Measurements from ENCODE around the gene HIVEP3.

HIVEP3 gene

DNA sequence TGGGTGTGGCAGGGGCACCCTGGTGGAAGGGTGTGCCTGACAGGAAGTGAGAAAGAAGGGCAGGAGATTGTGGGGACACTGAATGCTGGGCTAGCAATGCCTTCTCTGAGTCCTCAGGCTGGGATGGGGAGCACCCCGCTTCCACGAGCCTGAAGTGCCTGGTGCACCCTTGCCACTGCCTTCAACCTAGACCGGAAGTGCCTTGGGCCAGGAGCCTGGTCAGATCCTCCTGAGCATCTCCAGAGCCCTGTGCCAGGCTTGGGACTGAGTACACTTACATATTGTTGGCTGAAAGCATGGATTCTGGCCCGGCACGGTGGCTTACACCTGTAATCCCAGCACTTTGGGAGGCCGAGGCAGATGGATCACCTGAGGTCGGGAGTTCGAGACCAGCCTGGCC is 228.4 kb downstream of the HIVEP3 start:
- TF ChIP-seq, protein P1, sequence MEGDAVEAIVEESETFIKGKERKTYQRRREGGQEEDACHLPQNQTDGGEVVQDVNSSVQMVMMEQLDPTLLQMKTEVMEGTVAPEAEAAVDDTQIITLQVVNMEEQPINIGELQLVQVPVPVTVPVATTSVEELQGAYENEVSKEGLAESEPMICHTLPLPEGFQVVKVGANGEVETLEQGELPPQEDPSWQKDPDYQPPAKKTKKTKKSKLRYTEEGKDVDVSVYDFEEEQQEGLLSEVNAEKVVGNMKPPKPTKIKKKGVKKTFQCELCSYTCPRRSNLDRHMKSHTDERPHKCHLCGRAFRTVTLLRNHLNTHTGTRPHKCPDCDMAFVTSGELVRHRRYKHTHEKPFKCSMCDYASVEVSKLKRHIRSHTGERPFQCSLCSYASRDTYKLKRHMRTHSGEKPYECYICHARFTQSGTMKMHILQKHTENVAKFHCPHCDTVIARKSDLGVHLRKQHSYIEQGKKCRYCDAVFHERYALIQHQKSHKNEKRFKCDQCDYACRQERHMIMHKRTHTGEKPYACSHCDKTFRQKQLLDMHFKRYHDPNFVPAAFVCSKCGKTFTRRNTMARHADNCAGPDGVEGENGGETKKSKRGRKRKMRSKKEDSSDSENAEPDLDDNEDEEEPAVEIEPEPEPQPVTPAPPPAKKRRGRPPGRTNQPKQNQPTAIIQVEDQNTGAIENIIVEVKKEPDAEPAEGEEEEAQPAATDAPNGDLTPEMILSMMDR (IDR thresholded peaks at IDR 0.05): no peak
- DNase-seq (ENCODE audit: low spot score): no peak
- H3K4me3 ChIP-seq: no peak overlapping the region
- H3K27ac ChIP-seq: no peak overlapping the region

DNA sequence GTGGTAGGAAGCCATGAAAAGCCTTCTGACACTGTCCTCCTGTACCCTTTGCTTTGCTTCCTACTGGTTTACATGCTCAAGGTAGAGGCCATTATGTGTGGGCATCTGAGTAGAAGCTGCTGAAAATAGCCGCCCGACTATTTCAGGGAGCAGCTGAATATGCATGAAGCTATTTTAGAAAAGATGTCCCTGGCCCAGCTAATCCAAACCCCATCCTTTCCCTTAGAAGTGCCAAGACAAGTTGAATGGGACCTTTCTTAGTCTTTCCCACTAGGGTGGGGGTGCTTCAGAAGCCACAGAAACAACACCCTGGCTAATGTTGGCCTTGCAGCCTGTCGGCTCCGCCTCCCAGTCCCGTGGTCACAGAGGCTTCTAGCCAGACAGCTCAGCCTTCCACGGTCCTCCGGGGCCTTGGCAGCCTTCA is 229.2 kb downstream of the HIVEP3 start:
- TF ChIP-seq, protein P1 (IDR thresholded peaks at IDR 0.05): no peak
- H3K27ac ChIP-seq: no peak overlapping the region
- DNase-seq (ENCODE audit: low spot score): no peak
- no peak overlapping the region for H3K4me3 ChIP-seq

DNA sequence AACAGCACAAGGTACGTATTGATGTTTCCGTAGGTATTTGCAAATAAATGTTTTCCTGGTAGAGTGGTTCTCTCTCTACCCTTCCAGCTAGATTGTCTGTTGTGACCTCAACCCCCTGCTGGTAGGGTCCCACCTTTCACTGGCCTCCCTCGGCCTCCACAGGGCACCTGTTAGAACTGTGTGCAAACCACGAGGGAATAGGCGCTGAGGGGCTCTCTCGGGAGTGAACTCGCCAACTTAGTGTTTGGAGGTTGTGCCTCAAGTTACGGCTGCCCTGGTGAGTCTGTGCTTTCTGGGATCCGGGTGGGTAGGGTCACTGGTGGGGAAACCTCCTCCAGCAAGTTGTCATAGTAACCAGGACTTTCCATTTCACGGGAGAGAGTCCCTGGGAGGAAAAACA is 229.6 kb downstream of the HIVEP3 start:
- DNase-seq (ENCODE audit: low spot score): no peak
- TF ChIP-seq, protein P1 (IDR thresholded peaks at IDR 0.05): no peak
- no peak overlapping the region for H3K4me3 ChIP-seq
- no peak overlapping the region for H3K27ac ChIP-seq

- Histone ChIP-seq H3K27ac (no peak overlapping the region), H3K4me3 (no peak overlapping the region)
- DNase-seq (ENCODE audit: low spot score): no peak
- TF ChIP-seq, protein P1 (IDR thresholded peaks at IDR 0.05): no peak
These were observed 231.7 kb downstream of the HIVEP3 start for GRCh38 chr1:41687007-41687406.

- TF ChIP-seq, protein P1 (IDR thresholded peaks at IDR 0.05): no peak
- DNase-seq (ENCODE audit: low spot score): no peak
- no peak overlapping the region for H3K27ac ChIP-seq
- H3K4me3 ChIP-seq: no peak overlapping the region
These were observed 234.8 kb downstream of the HIVEP3 start for GRCh38 chr1:41683681-41684500.

GRCh38 chr1:41682845-41683625 is 235.7 kb downstream of the HIVEP3 start:
- Histone ChIP-seq H3K27ac (no peak overlapping the region), H3K4me3 (no peak overlapping the region)
- DNase-seq (ENCODE audit: low spot score): no peak
- TF ChIP-seq, protein P1 (IDR thresholded peaks at IDR 0.05): no peak

Measured in coronary artery (tissue), 2 donors.